T-helper 2 cell treated with Interferon-gamma antibody and Interleukin-4, amounts not matched to agents 5 μg/mL and 100 μg/mL, for 36 hours (primary cell): ENCODE results near the gene MIEF1.

Source experiments
- DNase-seq: peaks from one replicate; pipeline ENCODE4 v3.0.0; 2021; ENCODE audit warnings: low spot score
- H3K27ac Mint-ChIP-seq: one replicate; pipeline ENCODE4 v1.8.0; 2021; ENCODE audit warnings: mild to moderate bottlenecking, mixed read lengths
- H3K27me3 Mint-ChIP-seq: one replicate; pipeline ENCODE4 v1.8.0; 2021; ENCODE audit warnings: low read depth, mixed read lengths
- H3K36me3 Mint-ChIP-seq: one replicate; pipeline ENCODE4 v1.8.0; 2021; ENCODE audit warnings: low read depth, mixed read lengths
- H3K4me1 Mint-ChIP-seq: one replicate; pipeline ENCODE4 v1.8.0; 2021; ENCODE audit warnings: low read depth, mixed read lengths
- H3K4me3 Mint-ChIP-seq: one replicate; pipeline ENCODE4 v1.8.0; 2022; ENCODE audit warnings: mild to moderate bottlenecking, moderate library complexity, mixed read lengths
- H3K9me3 Mint-ChIP-seq: one replicate; pipeline ENCODE4 v1.8.0; 2021; ENCODE audit warnings: mixed read lengths

Gene MIEF1

GRCh38 chr22:39502109-39502788 lies at the start of gene MIEF1:
TSS of gene MIEF1 (plus strand) at chr22:39502290. CDS start at chr22:39511295, 9,005 bp downstream.
- H3K36me3 Mint-ChIP-seq: peaks cover 33% of the 10 kb centered on the region

GRCh38 chr22:39452740-39453040 lies 49.4 kb upstream of the MIEF1 start:
- Mint-ChIP-seq H3K4me1 (peaks cover 16% of the 10 kb centered on the region), H3K9me3 (no peaks in the 10 kb centered on the region), H3K4me3 (no peak overlapping the region), H3K27me3 (peaks cover 32% of the 10 kb centered on the region), H3K27ac (no peak overlapping the region), H3K36me3 (peaks cover 7% of the 10 kb centered on the region)
- DNase-seq: no peak

More at GRCh38 chr22:39502109-39502788, at the start of gene MIEF1:
- no peaks in the 10 kb centered on the region for H3K9me3 Mint-ChIP-seq
- peaks cover 29% of the 10 kb centered on the region for H3K4me1 Mint-ChIP-seq
- H3K27me3 Mint-ChIP-seq: no peaks in the 10 kb centered on the region
- DNase-seq: peak; percentile 93
- peak within 1 kb of the TSS; percentile 99 for H3K4me3 Mint-ChIP-seq
- peak within 1 kb of the TSS; percentile 97 for H3K27ac Mint-ChIP-seq

GRCh38 chr22:39453765-39454378 lies 48.2 kb upstream of the MIEF1 start:
- no peak for DNase-seq
- H3K36me3 Mint-ChIP-seq: peaks cover 7% of the 10 kb centered on the region
- H3K27me3 Mint-ChIP-seq: peaks cover 41% of the 10 kb centered on the region
- no peaks in the 10 kb centered on the region for H3K9me3 Mint-ChIP-seq
- H3K4me1 Mint-ChIP-seq: peaks cover 12% of the 10 kb centered on the region
- no peak overlapping the region for H3K27ac Mint-ChIP-seq
- H3K4me3 Mint-ChIP-seq: no peak overlapping the region

- H3K27ac Mint-ChIP-seq: no peak overlapping the region
- no peak overlapping the region for H3K4me3 Mint-ChIP-seq
- no peaks in the 10 kb centered on the region for H3K9me3 Mint-ChIP-seq
- DNase-seq: no peak
- peaks cover 7% of the 10 kb centered on the region for H3K4me1 Mint-ChIP-seq
- peaks cover 46% of the 10 kb centered on the region for H3K27me3 Mint-ChIP-seq
- H3K36me3 Mint-ChIP-seq: peaks cover 7% of the 10 kb centered on the region
These were observed 47.7 kb upstream of the MIEF1 start for GRCh38 chr22:39454385-39454871.

GRCh38 chr22:39456522-39457197 lies 45.4 kb upstream of the MIEF1 start, which contains the start of gene MGAT3:
TSS of gene MGAT3 (plus strand) at chr22:39457012. CDS start at chr22:39487348, 30,336 bp downstream.
- Mint-ChIP-seq H3K27ac (no peak within 1 kb of the TSS), H3K27me3 (peaks cover 58% of the 10 kb centered on the region), H3K4me1 (no peaks in the 10 kb centered on the region)

GRCh38 chr22:39457198-39457555 lies 44.9 kb upstream of the MIEF1 start:
- no peak for DNase-seq
- no peak overlapping the region for H3K27ac Mint-ChIP-seq
- no peaks in the 10 kb centered on the region for H3K4me1 Mint-ChIP-seq
- no peaks in the 10 kb centered on the region for H3K9me3 Mint-ChIP-seq
- H3K36me3 Mint-ChIP-seq: peaks cover 7% of the 10 kb centered on the region
- H3K27me3 Mint-ChIP-seq: peaks cover 58% of the 10 kb centered on the region
- no peak overlapping the region for H3K4me3 Mint-ChIP-seq

More at GRCh38 chr22:39456522-39457197, 45.4 kb upstream of the MIEF1 start, which contains the start of gene MGAT3:
- peaks cover 7% of the 10 kb centered on the region for H3K36me3 Mint-ChIP-seq
- peak within 1 kb of the TSS; percentile 51 for H3K4me3 Mint-ChIP-seq
- DNase-seq: no peak
- H3K9me3 Mint-ChIP-seq: no peaks in the 10 kb centered on the region

GRCh38 chr22:39457556-39458443 lies 44.3 kb upstream of the MIEF1 start:
- Mint-ChIP-seq H3K4me1 (no peaks in the 10 kb centered on the region), H3K9me3 (no peaks in the 10 kb centered on the region), H3K4me3 (peak overlapping the region; percentile 42), H3K36me3 (peaks cover 7% of the 10 kb centered on the region), H3K27ac (no peak overlapping the region), H3K27me3 (peaks cover 56% of the 10 kb centered on the region)
- no peak for DNase-seq

GRCh38 chr22:39458444-39459083 lies 43.5 kb upstream of the MIEF1 start:
- Mint-ChIP-seq H3K9me3 (no peaks in the 10 kb centered on the region), H3K27me3 (peaks cover 55% of the 10 kb centered on the region), H3K36me3 (peaks cover 7% of the 10 kb centered on the region), H3K4me3 (no peak overlapping the region), H3K4me1 (no peaks in the 10 kb centered on the region), H3K27ac (no peak overlapping the region)
- no peak for DNase-seq

GRCh38 chr22:39459681-39460080 lies 42.4 kb upstream of the MIEF1 start:
- Mint-ChIP-seq H3K27me3 (peaks cover 47% of the 10 kb centered on the region), H3K36me3 (peaks cover 7% of the 10 kb centered on the region), H3K4me1 (no peaks in the 10 kb centered on the region), H3K9me3 (no peaks in the 10 kb centered on the region), H3K27ac (no peak overlapping the region), H3K4me3 (no peak overlapping the region)
- DNase-seq: no peak

- Mint-ChIP-seq H3K4me3 (no peak overlapping the region), H3K4me1 (no peaks in the 10 kb centered on the region), H3K9me3 (no peaks in the 10 kb centered on the region), H3K27me3 (peaks cover 27% of the 10 kb centered on the region), H3K27ac (no peak overlapping the region), H3K36me3 (no peaks in the 10 kb centered on the region)
- DNase-seq: no peak
These were observed 39.5 kb upstream of the MIEF1 start for GRCh38 chr22:39462443-39463221.

- Mint-ChIP-seq H3K4me1 (no peaks in the 10 kb centered on the region), H3K27ac (no peak overlapping the region), H3K4me3 (no peak overlapping the region), H3K36me3 (no peaks in the 10 kb centered on the region), H3K27me3 (peaks cover 23% of the 10 kb centered on the region), H3K9me3 (no peaks in the 10 kb centered on the region)
- no peak for DNase-seq
These were observed 38.8 kb upstream of the MIEF1 start for GRCh38 chr22:39463277-39463676.

- Mint-ChIP-seq H3K27me3 (peaks cover 16% of the 10 kb centered on the region), H3K27ac (no peak overlapping the region), H3K4me1 (no peaks in the 10 kb centered on the region), H3K36me3 (no peaks in the 10 kb centered on the region), H3K9me3 (no peaks in the 10 kb centered on the region), H3K4me3 (no peak overlapping the region)
- no peak for DNase-seq
These were observed 38.1 kb upstream of the MIEF1 start for GRCh38 chr22:39463931-39464390.
